Osteocyte (in vitro differentiated cells): ENCODE results near the gene RBM4. TPM values are rescaled to one million over a fixed set of nuclear protein-coding genes. Genes with fewer than 3 reads are reported as not detected.

Source experiments
- DNase-seq: peaks from one replicate; pipeline ENCODE4 v3.0.0; 2021; ENCODE audit warnings: mixed read lengths; ENCODE audit not compliant: unreplicated experiment; ENCODE audit errors: extremely low spot score
- H3K27ac Mint-ChIP-seq: one replicate; pipeline ENCODE4 v1.8.0; 2021; ENCODE audit warnings: mild to moderate bottlenecking, mixed read lengths; ENCODE audit not compliant: unreplicated experiment
- H3K27me3 Mint-ChIP-seq: one replicate; pipeline ENCODE4 v1.8.0; 2021; ENCODE audit warnings: mixed read lengths; ENCODE audit not compliant: unreplicated experiment
- H3K36me3 Mint-ChIP-seq: one replicate; pipeline ENCODE4 v1.8.0; 2021; ENCODE audit warnings: mixed read lengths; ENCODE audit not compliant: unreplicated experiment
- H3K4me1 Mint-ChIP-seq: one replicate; pipeline ENCODE4 v1.8.0; 2021; ENCODE audit warnings: mixed read lengths; ENCODE audit not compliant: unreplicated experiment
- H3K4me3 Mint-ChIP-seq: one replicate; pipeline ENCODE4 v1.8.0; 2021; ENCODE audit warnings: mild to moderate bottlenecking, moderate library complexity, mixed read lengths; ENCODE audit not compliant: unreplicated experiment
- H3K9me3 Mint-ChIP-seq: one replicate; pipeline ENCODE4 v1.8.0; 2021; ENCODE audit warnings: mixed read lengths; ENCODE audit not compliant: unreplicated experiment
- total RNA-seq: library from RNA; stranded (reverse); gene quantifications from 2 replicates; pipeline ENCODE4 v1.2.1, GENCODE V29; 2021
- TF ChIP-seq, protein P1 (sequence below): fragments of 200-600 bp; sonication (generic); IDR thresholded peaks from 2 replicates; pipeline ENCODE4 v1.5.0; 2021; ENCODE audit warnings: antibody characterized with exemption, mild to moderate bottlenecking, moderate library complexity

RBM4 gene
- total RNA-seq, 1 donor from 2014 or later: 158 TPM

DNA sequence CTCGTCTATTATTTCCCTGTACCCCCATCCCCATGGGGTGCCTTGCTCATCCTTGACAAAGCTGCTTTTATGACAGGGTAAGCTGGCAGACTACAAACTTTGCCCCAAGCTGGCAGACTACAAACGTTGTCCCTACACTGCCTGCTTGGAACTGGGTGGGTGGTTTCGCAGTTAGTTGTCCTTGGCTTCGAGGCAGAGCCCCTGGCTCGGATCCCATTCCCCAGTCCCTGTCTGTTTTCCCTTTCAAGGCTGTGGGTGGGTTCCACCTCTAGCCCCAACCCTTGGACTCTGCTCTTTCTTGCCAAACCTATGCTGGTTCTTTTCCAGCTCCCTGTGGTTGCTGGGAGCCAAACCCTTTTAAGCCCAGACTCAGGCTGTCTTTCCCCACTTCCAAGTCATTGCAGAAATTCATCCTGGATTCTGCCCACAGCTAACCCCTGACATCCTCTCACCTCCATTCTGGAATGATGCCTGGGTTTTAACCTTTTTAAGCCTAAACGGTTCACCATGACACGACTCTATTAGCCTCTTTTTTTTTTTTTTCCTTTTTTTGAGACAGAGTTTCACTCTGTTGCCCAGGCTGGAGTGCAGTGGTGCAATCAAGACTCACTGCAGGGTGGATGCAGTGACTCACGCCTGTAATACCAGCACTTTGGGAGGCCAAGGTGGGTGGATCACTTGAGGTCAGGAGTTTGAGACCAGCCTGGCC, 31.2 kb upstream of the RBM4 start:
- Mint-ChIP-seq H3K9me3 (peaks cover 3% of the 10 kb centered on the region), H3K27ac (peak overlapping the region; percentile 85), H3K4me3 (no peak overlapping the region), H3K27me3 (no peaks in the 10 kb centered on the region), H3K36me3 (peaks cover 13% of the 10 kb centered on the region), H3K4me1 (peaks cover 16% of the 10 kb centered on the region)
- TF ChIP-seq, protein P1, sequence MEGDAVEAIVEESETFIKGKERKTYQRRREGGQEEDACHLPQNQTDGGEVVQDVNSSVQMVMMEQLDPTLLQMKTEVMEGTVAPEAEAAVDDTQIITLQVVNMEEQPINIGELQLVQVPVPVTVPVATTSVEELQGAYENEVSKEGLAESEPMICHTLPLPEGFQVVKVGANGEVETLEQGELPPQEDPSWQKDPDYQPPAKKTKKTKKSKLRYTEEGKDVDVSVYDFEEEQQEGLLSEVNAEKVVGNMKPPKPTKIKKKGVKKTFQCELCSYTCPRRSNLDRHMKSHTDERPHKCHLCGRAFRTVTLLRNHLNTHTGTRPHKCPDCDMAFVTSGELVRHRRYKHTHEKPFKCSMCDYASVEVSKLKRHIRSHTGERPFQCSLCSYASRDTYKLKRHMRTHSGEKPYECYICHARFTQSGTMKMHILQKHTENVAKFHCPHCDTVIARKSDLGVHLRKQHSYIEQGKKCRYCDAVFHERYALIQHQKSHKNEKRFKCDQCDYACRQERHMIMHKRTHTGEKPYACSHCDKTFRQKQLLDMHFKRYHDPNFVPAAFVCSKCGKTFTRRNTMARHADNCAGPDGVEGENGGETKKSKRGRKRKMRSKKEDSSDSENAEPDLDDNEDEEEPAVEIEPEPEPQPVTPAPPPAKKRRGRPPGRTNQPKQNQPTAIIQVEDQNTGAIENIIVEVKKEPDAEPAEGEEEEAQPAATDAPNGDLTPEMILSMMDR: no peak
- DNase-seq: no peak

DNA sequence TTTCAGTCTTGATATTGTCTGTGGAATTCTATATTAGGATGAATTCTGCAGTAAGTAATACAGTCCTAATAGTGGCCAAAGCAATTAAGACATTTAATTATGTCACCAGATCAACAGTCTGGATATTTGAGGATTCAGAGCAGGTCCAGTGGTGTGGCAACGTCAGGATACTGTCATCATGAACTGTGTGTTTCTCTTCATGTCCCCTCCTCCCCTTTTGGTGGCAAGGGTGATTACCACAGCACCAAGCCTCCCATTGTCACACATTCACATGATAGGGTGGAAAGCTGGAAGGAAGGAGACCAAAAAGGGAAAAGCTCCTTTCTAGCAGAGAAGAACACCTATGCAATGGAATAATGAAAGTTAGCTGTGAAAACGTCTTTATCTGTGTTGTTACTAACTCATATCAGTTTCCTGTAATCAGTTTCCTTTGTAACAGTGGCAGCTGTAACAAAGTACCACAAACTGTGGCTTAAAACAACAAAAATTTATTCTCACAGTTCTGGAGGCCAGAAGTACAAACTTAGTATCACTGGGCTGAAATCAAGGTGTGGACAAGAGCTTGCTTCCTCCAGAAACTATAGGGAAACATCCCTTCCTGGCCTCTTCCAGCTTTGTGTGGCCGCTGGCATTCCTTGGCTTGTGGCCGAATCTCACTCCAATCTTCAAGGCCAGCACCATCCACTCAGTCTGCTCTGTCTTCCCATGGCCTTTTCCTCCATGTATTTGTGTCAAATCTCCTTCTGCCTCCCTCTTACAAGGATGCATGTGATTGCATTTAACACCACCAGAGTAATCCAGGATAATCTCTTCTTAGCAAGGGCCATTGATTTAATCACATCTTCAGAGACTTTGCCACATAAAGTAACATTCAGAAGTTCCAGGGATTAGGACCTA, 28.5 kb upstream of the RBM4 start:
- TF ChIP-seq, protein P1: no peak
- H3K4me3 Mint-ChIP-seq: no peak overlapping the region
- no peak for DNase-seq
- H3K9me3 Mint-ChIP-seq: peaks cover 3% of the 10 kb centered on the region
- H3K36me3 Mint-ChIP-seq: peaks cover 11% of the 10 kb centered on the region
- peaks cover 9% of the 10 kb centered on the region for H3K4me1 Mint-ChIP-seq
- no peak overlapping the region for H3K27ac Mint-ChIP-seq
- no peaks in the 10 kb centered on the region for H3K27me3 Mint-ChIP-seq

DNA sequence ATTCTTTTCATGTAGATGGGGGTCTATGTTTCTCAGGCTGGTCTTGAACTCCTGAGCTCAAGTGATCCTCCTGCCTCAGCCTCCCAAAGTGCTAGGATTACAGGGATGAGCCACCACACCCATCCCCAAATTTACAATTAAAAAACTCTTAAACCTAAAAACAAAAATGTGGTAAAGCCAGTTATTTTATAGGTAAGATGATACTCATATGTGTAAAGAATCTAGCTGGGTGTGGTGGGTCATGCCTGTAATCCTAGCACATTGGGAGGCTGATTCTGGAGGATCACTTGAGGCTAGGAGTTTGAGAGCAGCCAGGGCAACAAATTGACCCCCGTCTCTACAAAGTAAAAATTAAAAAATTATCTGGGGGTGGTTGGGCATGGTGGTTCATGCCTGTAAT, 26.0 kb upstream of the RBM4 start:
- H3K4me1 Mint-ChIP-seq: peaks cover 15% of the 10 kb centered on the region
- H3K27me3 Mint-ChIP-seq: no peaks in the 10 kb centered on the region
- no peak overlapping the region for H3K27ac Mint-ChIP-seq
- no peak for DNase-seq
- H3K4me3 Mint-ChIP-seq: no peak overlapping the region
- TF ChIP-seq, protein P1: no peak
- H3K9me3 Mint-ChIP-seq: peaks cover 3% of the 10 kb centered on the region
- H3K36me3 Mint-ChIP-seq: peaks cover 2% of the 10 kb centered on the region

DNA sequence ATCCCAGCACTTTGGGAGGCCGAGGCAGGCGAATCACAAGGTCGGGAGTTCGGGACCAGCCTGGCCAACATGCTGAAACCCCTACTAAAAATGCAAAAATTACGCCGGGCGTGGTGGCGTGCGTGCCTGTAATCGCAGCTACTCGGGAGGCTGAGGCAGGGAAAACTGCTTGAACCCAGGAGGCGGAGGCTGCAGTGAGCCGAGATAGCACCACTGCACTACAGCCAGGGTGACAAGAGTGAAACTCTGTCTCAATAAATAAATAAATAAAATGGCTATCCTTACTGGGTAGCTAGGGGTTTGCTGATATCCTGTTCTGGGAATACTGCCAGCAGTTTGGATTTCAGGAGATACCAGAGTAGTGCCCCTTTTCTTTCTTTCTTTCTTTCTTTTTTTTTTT, 24.4 kb upstream of the RBM4 start:
- TF ChIP-seq, protein P1: no peak
- Mint-ChIP-seq H3K27me3 (no peaks in the 10 kb centered on the region), H3K4me1 (peaks cover 25% of the 10 kb centered on the region), H3K27ac (no peak overlapping the region), H3K9me3 (peaks cover 3% of the 10 kb centered on the region), H3K36me3 (peaks cover 5% of the 10 kb centered on the region), H3K4me3 (peak overlapping the region; percentile 22)
- no peak for DNase-seq
